ENCODE results near the gene TRAPPC10. TPM values are rescaled to one million over a fixed set of nuclear protein-coding genes. Genes with fewer than 3 reads are reported as not detected.

TRAPPC10 gene
- total and polyA plus RNA-seq, 2 donors, result 11.2 to 27.8 TPM

Small RNA genes lying within 50 kb of the gene (small RNA-seq; reads per million reads assigned to genes)
- gene RNU6-1150P, result not detected

Other genes starting within 250 kb of the TRAPPC10 start
- gene CSTB, start 236.0 kb upstream of the TRAPPC10 start, total RNA-seq, result 11.0 TPM
- 91.8 TPM for gene CSTB, start 236.0 kb upstream of the TRAPPC10 start, polyA plus RNA-seq
- gene RRP1, start 222.7 kb upstream of the TRAPPC10 start, total RNA-seq, result 12.3 TPM
- gene RRP1, start 222.7 kb upstream of the TRAPPC10 start, polyA plus RNA-seq, result 11.6 TPM
- gene AGPAT3, start 147.1 kb upstream of the TRAPPC10 start, total RNA-seq, result 19.5 TPM
- 25.1 TPM for gene AGPAT3, start 147.1 kb upstream of the TRAPPC10 start, polyA plus RNA-seq
- gene PWP2, start 95.1 kb downstream of the TRAPPC10 start, total RNA-seq, result 9.2 TPM
- 8.6 TPM for gene PWP2, start 95.1 kb downstream of the TRAPPC10 start, polyA plus RNA-seq
- 20.9 TPM for gene GATD3, start 121.4 kb downstream of the TRAPPC10 start, total RNA-seq
- gene GATD3, start 121.4 kb downstream of the TRAPPC10 start, polyA plus RNA-seq, result 52.0 TPM
- 2.7 TPM for gene ICOSLG, start 228.6 kb downstream of the TRAPPC10 start, total RNA-seq
- gene ICOSLG, start 228.6 kb downstream of the TRAPPC10 start, polyA plus RNA-seq, result 1.3 TPM
- not detected for gene DNMT3L, start 249.6 kb downstream of the TRAPPC10 start, total RNA-seq
- gene DNMT3L, start 249.6 kb downstream of the TRAPPC10 start, polyA plus RNA-seq, result not detected